HEK293T (cell line): ENCODE data around the gene RBCK1.
"Not testable (repeated sequence)": the region's sequence is repeated elsewhere in the genome, so short reads cannot be mapped to it uniquely, and the experiment has no call there.

Source experiments
- ARNT ChIP-seq: fragments of 450-650 bp; IDR thresholded peaks from 2 replicates; pipeline ENCODE4 v1.6.1; 2017; ENCODE audit warnings: mild to moderate bottlenecking
- ELF4 ChIP-seq: fragments of 450-650 bp; IDR thresholded peaks from 2 replicates; pipeline ENCODE4 v1.6.1; 2017; ENCODE audit warnings: antibody characterized with exemption
- FOXM1 ChIP-seq: fragments of 450-650 bp; IDR thresholded peaks from 2 replicates; pipeline ENCODE4 v1.6.1; 2017; ENCODE audit warnings: mild to moderate bottlenecking, borderline replicate concordance
- HDGF ChIP-seq: fragments of 450-650 bp; IDR thresholded peaks from 2 replicates; pipeline ENCODE4 v1.6.1; 2017; ENCODE audit warnings: antibody characterized with exemption, borderline replicate concordance
- LEF1 ChIP-seq: fragments of 450-650 bp; IDR thresholded peaks from 2 replicates; pipeline ENCODE4 v1.6.1; 2017; ENCODE audit warnings: mild to moderate bottlenecking, borderline replicate concordance
- SP1 ChIP-seq: fragments of 450-650 bp; IDR thresholded peaks from 2 replicates; pipeline ENCODE4 v1.6.1; 2017

DNA sequence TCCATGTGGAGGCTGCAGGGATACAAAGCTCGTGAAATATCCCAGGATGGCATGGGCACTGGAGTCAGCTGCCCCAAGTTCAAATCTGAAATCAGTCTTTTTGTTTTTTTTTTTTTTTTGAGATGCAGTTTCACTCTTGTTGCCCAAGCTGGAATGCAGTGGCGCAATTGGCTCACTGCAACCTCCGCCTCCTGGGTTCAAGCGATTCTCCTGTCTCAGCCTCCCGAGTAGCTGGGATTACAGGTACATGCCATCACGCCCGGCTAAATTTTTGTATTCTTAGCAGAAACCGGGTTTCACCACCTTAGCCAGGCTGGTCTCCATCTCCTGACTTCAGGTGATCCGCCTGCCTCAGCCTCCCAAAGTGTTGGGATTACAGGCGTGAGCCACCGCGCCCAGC, 30.5 kb upstream of the RBCK1 start:
- not testable (repeated sequence) for TF ChIP-seq FOXM1, ELF4, HDGF, LEF1, SP1, ARNT
